ENCODE data around the gene TNS4.

Gene TNS4

GRCh38 chr17:40430272-40431230, 70.9 kb downstream of the TNS4 start:
- no peak for TF ChIP-seq CTCF (IDR thresholded peaks at IDR 0.05; ENCODE audit: control extremely low read depth, extremely low read depth, low read depth, missing control alignments)
- no peak for DNase-seq (ENCODE audit: extremely low spot score)
- CTCF ChIA-PET, result interaction anchor here (0.8 to 2.5 kb wide), 7 partner anchors 9 to 20 kb away, joined by 3 to 6 read pairs (median 3); partner anchors contain the start of genes IGFBP4 and TOP2A
- POLR2A ChIA-PET, result no interaction called here

GRCh38 chr17:40427002-40427491, 74.4 kb downstream of the TNS4 start:
- TF ChIP-seq CTCF (IDR thresholded peaks at IDR 0.05; ENCODE audit: control extremely low read depth, extremely low read depth, low read depth, missing control alignments), result no peak
- ChIA-PET POLR2A (no interaction called here), CTCF (interaction anchor here (0.7 to 5.3 kb wide), 8 partner anchors 10 to 108 kb away, joined by 3 to 38 read pairs (median 6); partner anchors contain the start of gene TOP2A)
- DNase-seq (ENCODE audit: extremely low spot score), result no peak
